Retinal pigment epithelial cell (primary cell): ENCODE results near the gene MPP1.
"Not testable (repeated sequence)": the region's sequence is repeated elsewhere in the genome, so short reads cannot be mapped to it uniquely, and the experiment has no call there.

Source experiments
- DNase-seq: peaks from one replicate; pipeline ENCODE4 v3.0.0-alpha.2; 2010; ENCODE audit warnings: low read depth
- H3K4me3 ChIP-seq: 2 replicates; pipeline ENCODE4 v1.5.1; 2011; ENCODE audit warnings: mild to moderate bottlenecking, low read length, control low read depth, moderate library complexity
- TF ChIP-seq, protein P1 (sequence below): conservative IDR thresholded peaks from 2 replicates; pipeline ENCODE4 v1.5.1; 2011; ENCODE audit warnings: low read depth, low read length, control low read depth, inconsistent platforms

The MPP1 gene

DNA sequence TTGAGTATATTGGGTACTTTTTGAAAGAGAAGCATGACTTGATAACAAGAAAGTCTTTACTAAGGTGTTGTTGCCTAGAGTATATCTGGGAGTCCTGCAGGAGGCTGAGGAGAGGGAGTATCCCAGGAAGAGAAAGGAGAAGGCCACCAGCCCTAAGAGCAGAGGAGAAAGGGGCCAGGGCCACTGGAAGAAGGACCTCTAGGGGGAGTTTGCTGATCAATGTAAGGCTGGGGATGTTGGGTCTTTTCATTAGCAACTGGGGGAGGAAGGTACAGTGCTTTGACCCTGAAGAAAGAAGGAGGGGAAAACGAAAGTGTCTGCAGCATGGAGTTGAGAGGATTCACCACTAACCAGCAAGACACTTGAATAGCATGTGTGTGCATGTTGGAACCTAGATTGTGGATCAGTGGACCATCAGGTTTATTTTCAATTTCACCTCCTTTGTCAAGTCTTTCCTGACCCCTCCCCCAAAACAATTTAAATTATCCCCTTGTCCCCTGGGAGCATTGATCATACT, 24.7 kb upstream of the MPP1 start:
- no peak overlapping the region for H3K4me3 ChIP-seq
- DNase-seq = no peak
- TF ChIP-seq, protein P1, sequence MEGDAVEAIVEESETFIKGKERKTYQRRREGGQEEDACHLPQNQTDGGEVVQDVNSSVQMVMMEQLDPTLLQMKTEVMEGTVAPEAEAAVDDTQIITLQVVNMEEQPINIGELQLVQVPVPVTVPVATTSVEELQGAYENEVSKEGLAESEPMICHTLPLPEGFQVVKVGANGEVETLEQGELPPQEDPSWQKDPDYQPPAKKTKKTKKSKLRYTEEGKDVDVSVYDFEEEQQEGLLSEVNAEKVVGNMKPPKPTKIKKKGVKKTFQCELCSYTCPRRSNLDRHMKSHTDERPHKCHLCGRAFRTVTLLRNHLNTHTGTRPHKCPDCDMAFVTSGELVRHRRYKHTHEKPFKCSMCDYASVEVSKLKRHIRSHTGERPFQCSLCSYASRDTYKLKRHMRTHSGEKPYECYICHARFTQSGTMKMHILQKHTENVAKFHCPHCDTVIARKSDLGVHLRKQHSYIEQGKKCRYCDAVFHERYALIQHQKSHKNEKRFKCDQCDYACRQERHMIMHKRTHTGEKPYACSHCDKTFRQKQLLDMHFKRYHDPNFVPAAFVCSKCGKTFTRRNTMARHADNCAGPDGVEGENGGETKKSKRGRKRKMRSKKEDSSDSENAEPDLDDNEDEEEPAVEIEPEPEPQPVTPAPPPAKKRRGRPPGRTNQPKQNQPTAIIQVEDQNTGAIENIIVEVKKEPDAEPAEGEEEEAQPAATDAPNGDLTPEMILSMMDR = no peak

DNA sequence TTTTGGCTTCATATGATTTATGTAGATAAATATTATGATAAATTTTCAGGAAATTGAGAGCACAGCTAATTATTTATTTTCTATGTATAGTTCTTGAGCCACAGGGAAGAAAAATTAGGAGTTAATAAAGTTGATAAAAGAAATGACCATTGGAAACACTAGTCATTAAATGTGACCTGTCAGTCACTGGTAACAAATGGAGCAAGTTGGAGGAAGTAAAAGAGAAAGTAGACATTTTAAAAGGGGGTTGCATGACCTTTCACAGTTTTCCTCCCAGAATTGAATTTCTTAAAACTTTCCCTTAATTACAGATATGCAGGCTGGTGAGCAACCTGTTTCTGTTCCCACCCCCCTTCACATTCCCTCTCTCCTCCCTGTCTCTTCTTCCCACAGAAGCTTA, 23.8 kb upstream of the MPP1 start:
- TF ChIP-seq, protein P1 = no peak
- DNase-seq = no peak
- no peak overlapping the region for H3K4me3 ChIP-seq

DNA sequence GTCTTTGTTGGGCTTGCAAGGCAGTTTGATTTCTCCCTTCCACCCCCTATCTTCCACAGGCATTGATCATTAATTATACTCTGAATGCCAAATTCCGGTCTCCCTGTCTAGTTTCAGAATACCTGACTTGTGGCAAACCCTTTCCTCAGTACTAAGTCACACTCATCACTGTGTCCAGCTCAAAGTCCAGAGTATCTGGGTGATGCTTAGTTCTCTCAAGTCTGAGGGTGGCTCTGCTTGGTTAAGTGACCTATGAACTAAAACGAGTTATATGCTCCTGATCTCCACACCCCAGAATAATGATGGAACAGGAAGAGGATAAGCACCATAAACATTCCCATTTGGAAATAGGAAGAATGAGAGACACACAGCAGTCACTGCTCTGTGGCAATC, 22.7 kb upstream of the MPP1 start:
- TF ChIP-seq, protein P1 = no peak
- no peak for DNase-seq
- no peak overlapping the region for H3K4me3 ChIP-seq

DNA sequence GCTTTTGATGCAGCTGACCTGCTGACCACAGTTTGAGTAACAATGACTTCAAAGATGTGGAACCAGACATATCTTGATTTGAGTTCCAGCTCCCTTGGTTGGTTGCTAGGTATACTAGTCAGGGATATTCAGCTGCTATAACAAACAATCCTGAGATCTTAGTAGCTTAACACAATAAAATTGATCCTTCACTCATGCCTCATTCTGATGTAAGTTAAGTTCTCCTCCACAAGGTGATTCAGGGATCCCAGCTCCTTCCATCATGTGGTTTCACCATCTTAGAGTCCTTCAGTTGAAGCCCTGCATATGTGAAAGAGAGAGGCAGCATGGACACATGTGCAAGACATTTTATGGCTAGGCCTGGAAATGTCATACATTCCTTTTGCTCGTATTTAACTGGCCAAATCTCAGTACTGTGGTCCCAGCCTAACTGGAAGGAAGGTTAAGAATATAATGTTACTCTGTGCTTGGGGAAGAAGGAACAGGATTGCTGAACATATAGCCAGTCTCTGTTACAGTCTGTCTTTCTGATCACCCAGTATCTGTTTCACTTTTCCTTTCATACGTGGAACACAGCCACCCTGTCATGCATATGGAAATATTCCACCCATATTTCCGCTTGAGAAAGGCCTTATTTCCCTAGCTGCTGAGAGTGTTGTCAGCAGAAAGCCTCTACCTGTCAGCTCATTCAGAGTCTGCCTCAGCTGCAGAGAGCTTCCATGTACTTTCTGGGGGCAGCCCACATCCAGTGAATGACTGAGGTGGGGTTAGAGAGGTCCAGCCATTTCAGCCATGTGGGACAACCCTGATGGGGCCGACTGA, 22.1 kb upstream of the MPP1 start:
- H3K4me3 ChIP-seq = no peak overlapping the region
- DNase-seq = no peak
- TF ChIP-seq, protein P1 = no peak

DNA sequence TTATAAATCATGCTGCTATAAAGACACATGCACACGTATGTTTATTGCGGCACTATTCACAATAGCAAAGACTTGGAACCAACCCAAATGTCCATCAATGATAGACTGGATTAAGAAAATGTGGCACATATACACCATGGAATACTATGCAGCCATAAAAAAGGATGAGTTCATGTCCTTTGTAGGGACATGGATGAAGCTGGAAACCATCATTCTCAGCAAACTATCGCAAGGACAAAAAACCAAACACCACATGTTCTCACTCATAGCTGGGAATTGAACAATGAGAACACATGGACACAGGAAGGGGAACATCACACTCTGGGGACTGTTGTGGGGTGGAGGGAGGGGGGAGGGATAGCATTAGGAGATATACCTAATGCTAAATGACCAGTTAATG, 20.3 kb upstream of the MPP1 start:
- H3K4me3 ChIP-seq, DNase-seq: not testable (repeated sequence)

DNA sequence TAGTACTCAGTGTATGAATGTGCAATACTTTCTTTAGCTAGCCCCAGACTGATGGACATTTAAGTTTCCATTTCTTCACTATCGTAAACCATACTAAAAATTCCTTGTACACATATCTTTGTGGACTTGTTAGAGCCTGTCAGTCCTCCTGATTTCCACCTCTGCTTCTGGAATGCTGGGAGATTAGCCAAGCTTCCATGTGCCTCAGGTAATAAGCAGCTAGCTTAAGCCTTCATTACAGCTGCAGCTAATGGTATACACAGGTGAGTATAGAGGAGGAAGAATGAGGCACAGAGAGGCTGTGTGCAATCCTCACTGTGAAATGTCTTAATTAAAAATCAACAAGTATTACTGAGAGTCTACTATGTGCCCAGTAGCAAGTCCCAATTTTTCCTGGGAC, 19.4 kb upstream of the MPP1 start:
- H3K4me3 ChIP-seq = no peak overlapping the region
- no peak for DNase-seq
- TF ChIP-seq, protein P1 = no peak

DNA sequence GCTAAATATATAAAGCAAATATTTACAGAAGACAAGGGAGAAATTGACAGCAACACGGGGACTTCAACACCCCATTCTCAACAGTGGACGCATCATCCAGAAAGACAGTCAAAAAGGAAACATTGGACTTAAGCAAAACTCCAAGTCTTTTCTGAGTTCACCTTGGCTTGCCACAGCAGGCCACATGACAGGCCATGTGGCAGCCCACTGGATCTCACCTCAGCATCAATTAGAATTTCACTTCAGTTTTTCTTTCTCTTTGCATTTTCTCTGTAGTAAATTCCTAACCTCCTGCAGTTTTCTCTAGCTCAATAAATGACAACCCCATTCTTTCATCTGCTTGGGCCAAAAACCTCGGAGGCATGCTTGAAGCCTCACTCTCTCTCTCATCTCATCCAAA, 16.7 kb upstream of the MPP1 start:
- no peak for DNase-seq
- TF ChIP-seq, protein P1 = no peak
- H3K4me3 ChIP-seq = no peak overlapping the region

DNA sequence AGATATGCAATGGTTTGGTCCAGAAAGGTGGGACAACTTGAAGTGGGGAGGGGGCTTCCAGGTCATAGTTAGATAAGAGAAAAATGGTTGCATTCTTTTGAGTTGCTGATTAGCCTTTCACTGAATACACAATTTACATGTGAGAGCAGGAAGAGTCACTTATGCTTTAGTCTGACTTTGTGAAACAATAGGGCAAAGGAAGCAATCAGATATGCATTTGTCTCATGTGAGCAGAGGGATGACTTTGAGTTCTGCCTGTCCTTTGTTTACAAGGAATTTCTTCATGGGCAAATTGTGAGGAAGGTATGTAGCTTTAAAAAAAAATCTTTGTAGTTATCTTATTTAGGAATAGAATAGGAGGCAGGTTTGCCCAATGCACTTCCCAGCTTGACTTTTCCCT, 16.2 kb upstream of the MPP1 start:
- no peak for DNase-seq
- TF ChIP-seq, protein P1 = no peak
- H3K4me3 ChIP-seq = no peak overlapping the region
